Raji (cell line): ENCODE results near the gene ARHGEF3.

Experiments
- POLR2A ChIP-seq: IDR thresholded peaks from 2 replicates; pipeline ENCODE4 v1.6.1; 2011; ENCODE audit warnings: low read depth, low read length, control low read depth; ENCODE audit not compliant: insufficient read depth

The ARHGEF3 gene

GRCh38 chr3:56829533-56829932, 27.8 kb upstream of the ARHGEF3 start:
- TF ChIP-seq POLR2A, result no peak

DNA sequence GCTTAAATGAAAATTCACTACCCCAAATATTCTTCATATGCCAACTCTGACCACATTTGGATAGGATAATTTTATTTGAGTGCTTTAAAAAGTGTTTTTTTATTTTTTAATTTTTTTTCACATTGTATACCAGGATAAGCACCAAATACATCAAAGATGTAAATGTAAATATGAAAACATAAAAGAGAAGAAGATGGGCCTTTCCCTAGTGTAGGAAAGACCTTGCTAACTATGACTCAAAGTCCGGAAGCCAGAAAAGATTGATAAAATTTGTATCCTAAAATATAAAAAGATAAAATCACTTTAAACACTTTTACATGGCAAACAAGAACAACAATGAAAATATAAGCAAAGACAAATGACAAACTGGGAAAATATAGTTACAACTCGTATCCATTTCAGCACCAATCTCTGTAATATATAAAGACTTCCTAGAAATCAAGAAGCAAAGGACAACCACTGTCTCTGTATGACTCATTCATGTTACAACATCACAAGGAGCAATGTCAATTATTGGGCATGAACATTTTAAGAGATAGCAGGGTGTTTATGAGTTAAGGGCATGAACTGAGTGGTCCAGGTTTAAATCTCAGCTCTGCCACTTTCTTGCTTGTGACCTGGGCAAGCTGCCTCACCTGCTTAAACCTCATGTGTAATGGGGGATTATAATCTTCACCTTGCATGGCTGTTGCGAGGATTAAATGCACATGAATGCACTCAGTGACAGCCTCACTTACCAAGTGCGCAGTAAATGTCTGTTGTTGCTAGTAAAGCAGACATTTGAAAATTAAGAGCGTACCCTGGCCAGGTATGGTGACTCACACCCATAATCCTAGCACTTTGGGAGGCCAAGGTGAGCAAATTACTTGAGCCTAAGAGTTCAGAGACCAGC, 25.3 kb upstream of the ARHGEF3 start:
- no peak for TF ChIP-seq POLR2A

DNA sequence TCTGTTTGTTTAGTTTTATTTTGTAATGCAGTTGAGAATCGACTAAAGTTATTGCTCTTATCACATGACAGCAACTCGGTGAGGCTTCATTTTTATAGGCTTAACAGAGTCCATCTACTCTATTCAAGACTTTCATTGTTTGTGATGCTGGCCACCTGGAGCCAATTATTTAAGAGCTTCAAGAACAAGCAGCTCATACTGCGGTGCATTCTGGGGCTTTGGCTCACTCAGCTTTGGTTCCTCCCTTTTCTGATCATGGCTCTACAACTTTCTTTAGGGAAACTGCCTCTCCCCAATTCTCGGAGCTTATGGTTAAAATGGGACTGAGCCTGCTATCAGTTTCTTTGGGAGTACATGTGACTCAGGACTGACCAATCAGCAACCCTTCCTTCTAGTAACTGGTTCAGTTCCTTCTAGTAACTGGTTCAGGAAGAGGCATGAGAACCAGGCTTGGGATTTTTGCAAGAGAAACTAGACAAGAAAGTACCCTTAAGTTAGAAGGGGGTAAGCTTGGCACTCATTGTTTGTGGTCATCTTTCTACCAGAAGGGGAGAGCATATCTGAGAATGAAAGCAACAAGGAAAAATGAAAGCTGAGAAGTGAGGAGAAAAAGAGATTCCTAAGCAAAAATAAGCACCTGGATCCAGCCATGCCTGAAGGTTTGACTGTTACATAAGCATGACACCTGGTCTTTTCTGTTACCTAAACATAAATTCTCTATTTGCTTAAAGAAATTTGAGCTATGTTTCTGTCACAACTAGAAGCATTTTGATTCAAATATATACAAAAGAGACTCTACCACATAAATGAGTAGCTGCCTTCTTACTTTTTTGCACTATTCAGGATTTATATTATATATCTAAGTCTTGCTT, 24.1 kb upstream of the ARHGEF3 start:
- TF ChIP-seq POLR2A, result no peak

DNA sequence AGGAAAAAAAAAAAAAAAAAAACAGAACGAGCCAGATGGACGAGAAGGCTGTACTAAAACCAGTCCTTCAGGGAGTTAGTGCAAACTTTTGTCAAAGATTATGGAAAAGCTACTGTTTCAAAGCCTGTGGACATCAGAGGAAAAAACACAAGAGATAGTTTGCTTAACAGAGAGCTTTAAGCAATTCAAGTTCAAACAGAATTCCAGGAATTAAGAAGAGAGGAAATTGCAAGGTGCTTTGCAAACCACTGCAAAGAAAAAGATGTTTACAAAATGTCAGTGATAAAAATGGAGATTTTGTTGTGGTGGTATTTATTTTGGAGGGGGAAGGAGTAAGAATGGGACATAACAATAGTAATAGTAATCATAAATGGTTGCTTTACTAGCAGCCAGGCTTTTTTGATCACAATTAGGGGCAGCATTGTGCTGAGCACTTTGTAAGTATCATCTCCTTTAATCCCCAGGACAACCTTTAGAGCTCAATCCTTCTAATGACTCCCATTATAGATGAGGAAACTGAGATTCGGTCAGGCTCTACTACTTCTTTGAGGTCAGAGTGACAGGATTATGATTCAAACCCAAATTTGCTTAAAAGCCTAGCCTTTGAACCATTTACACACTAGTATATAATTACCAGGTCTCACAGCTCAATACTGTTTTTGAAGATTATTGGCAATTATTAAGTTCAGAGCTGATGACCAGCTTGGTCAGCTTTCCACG, 22.4 kb upstream of the ARHGEF3 start:
- no peak for TF ChIP-seq POLR2A

DNA sequence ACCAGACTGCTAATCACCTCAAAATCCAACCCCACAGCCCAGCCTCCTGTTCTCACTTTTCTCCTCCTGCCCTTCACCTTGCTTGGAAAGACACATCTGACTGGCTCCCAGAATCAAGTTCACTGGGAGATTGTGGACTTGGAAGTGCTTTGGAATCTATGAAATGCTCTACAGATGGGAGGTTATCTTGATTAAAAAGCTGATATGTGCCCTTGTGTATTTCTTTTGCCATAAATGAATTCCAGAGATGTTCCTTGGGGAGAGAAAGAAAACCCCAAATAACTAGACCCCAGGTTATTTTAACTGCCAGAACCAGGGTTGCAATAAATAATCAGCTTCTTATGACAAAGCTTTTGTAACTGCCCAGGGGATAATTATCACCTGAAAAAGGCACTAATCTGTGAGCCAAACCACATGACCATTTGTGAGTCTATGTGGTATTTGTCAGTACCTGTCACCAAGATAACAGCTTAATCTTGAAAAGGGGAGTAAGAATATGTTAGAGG, 21.7 kb upstream of the ARHGEF3 start:
- TF ChIP-seq POLR2A, result no peak

GRCh38 chr3:56822501-56822900, 20.8 kb upstream of the ARHGEF3 start:
- no peak for TF ChIP-seq POLR2A

DNA sequence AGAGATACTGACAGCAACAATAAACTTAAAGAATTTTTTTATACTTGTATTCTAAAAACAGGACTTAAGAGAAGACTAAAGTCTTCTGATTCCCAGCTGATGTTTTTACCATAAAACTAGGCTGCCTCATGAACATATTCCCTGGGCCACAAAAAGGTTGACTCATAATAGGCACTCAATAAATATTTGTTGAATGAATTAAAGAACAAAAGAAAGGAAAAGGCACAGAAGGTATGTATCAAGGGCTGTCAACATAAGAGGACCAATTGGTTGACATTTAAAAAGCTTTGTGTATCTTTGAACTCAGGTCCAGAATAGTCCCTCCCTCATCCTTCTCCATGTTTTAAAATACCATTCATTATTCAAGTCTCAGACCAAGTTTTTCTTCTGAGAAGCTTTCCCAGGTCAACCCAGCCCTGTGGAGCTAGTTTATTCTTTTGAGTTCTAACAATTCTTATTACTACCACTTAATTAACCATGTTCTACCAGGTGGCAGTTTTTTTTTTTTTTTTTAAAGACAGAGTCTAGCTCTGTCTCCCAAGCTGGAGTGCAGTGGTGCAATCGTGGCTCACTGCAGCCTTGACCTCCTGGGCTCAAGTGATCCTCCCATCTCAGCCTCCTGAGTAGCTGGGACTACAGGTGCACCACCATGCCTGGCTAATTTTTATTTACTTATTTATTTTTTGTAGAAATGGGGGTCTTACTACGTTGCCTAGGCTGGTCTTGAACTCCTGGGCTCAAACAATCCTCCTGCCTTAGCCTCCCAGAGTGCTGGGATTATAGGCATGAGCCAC, 17.5 kb upstream of the ARHGEF3 start:
- TF ChIP-seq POLR2A, result no peak

GRCh38 chr3:56818156-56818985, 16.6 kb upstream of the ARHGEF3 start:
- TF ChIP-seq POLR2A, result no peak

DNA sequence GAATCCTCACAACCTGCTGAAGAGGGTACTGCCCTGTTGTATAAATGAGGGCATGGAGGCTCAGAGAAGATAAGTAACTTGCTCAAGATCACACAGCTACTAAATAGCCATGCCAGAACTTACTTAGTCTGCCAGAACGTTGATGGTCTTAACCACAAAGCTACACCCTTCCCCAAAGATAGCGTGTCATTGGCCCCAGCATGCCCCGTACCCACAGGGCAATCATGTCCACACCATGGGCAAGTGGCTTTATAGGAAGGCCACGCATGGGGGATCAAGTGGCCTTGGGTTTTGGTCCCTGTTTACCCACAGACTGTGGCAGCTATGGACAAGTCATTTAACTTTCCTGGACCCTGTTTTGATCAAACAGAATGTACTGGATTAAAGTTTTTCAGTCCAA, 15.9 kb upstream of the ARHGEF3 start:
- TF ChIP-seq POLR2A, result no peak

DNA sequence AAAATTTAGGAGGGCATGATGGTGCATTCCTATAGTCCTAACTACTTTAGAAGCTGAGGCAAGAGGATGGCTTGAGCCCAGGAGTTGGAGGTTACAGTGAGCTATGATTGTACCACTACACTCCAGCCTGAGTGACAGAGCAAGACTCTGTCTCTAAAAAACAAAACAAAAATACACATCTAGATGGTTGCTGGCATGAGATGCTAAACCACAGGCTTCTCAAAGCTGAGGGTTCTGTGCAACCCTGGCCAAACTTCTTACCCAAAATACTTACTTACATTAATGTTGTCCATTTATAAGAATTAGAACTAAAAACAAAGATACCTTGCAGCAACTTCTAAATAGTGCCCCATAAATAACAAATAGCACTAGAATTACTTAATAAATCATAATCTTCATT, 14.3 kb upstream of the ARHGEF3 start:
- TF ChIP-seq POLR2A, result no peak

DNA sequence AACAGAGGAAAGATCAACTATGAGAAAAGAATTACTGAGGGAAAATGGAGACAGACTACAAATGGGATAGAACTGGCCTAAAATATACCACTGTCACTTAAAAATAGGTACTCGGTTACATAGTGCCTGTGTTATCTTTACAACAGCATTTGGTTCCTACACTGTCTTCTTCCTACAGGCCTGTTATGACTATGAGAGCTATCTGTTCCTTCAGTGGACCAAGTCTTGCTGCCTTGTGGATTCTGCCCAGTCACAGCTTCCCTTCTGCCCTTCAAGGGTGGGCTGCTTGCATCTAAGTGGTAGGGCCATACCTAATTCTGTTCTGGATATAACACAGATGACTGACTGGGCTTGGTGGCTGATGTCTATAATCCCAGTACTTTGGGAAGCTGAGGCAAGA, 13.8 kb upstream of the ARHGEF3 start:
- no peak for TF ChIP-seq POLR2A

DNA sequence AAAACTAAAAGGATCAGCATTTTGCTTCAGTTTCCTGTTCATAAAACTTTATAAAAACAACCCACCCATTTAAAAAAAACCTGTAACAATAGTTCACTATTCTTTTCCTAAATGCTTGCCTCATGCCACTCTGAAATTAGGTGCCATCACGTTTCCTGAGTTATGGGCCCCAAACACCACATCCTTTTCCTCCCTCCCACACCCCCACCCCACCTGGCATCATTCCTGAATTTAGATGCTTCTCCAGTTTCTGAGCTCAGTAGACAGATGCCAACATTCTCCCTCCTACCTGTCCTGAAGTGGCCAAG, 11.9 kb upstream of the ARHGEF3 start:
- TF ChIP-seq POLR2A, result no peak

GRCh38 chr3:56812754-56813652, 11.3 kb upstream of the ARHGEF3 start:
- no peak for TF ChIP-seq POLR2A
